ENCODE results near the gene CMTM1.

CMTM1 gene

DNA sequence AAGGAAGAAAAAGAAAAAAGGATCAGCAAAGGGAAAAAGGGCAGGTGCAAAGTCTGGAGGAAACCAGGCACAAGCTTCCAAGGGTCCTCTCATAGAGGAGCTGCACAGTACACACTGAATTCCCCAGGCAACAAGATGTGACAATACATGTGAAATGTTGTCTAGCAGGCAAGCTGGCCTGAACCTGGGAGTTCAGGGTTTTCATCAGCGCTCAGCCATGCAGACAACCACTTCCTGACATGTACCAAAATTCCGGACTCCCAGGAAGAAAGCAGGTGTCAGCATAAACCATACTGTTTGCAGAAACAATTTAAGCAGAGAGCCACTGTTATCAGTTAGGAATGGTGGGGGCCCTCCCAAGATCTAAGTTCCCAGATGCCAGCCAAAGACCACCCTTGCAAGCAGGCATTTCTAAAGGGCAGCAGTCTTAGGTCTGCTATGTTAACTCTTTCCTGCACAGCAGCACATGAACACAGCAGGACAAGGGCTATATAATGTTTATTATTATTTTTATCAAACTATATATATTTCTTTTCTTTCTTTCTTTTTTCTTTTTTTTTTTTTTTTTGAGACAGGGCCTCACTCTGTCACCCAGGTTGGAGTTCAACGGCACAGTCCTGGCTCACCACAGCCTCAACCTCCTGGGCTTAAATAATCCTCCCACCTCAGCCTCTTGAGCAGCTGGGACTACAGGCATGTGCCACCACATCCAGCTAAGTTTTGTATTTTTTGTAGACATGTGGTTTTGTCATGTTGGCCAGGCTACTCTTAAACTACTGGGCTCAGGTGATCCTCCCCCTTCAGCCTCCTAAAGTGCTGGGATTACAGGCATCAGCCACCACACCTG lies 26.4 kb upstream of the CMTM1 start:
- no peak for DNase-seq

DNA sequence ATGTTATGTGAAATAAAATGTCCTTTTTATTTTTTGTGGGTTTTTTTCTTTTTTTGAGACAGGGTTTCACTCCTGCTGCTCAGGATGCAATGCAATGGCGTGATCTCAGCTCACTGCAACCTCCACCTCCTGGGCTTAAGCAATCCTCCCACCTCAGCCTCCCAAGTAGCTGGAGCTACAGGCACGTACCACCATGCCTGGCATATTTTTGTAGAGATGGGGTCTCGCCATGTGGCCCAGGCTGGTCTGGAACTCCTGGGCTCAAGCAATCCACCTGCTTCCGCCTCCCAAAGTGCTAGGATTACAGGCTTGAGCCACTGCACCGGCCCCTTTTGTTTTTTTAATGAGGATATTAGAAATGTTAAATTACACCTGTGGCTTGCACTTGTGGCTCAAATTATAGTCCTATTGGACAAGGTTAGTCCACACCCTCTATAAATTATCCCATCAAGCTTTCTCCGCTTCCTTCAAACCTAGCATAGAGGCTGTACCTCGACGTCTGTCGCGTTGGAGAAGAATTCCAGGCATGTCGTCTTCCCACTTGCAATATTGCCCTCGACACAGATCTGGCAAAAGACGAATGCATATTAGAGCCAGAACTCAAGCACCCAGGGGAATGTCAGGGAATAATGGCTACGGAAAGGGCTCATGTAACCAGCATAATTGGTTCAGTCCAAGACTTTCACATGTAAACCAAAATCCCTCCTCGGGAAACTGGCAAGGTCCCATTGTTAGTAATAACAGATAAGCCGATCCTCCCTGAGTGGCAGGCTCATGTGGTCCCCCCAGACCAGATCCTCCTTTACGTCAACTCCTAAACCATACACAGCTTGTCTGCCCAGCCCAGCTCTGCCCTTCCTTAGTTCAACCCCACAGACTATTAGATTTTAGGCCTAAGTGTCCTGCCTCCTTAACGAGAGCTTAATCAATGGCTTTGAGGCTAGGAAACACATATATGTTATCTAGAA lies 24.6 kb upstream of the CMTM1 start:
- DNase-seq, result no peak

DNA sequence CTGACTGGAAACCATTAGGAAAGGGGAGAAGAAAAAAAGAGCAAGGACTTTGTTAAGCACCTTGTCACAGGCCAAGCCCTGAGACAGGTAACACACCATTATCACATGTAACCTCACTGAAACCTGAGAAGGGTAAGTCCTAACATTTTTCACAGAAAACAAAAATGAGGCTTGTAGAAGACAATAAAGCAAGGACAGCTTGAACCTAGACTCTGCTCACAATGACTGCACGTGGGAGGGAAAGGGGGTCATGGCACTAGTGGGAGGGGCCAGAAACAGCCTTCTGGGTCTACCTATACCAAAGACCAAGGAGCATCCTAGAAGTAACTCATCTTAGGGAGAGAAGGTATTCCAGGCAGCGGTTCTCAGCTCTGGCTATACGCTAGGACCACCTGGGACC lies 23.8 kb upstream of the CMTM1 start:
- no peak for DNase-seq

DNA sequence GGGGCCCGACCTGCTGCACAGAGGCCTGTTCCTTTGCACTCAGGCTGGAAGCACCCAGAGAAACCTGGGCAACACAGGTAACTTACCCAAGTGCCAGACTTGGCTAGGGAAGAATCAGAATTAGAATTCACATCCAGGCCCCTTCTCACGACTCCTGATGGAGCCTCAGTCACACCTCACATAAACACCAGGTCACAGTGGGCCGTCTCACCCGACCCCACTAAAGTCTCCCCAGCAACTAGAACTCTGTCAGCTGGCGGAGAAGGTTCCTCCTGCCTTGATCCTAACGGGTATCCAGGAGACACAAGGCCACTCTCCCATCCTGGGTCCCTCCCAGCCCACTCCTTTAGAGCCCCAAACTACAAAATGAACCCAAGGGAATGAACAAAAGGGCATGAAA lies 22.7 kb upstream of the CMTM1 start:
- no peak for DNase-seq

DNA sequence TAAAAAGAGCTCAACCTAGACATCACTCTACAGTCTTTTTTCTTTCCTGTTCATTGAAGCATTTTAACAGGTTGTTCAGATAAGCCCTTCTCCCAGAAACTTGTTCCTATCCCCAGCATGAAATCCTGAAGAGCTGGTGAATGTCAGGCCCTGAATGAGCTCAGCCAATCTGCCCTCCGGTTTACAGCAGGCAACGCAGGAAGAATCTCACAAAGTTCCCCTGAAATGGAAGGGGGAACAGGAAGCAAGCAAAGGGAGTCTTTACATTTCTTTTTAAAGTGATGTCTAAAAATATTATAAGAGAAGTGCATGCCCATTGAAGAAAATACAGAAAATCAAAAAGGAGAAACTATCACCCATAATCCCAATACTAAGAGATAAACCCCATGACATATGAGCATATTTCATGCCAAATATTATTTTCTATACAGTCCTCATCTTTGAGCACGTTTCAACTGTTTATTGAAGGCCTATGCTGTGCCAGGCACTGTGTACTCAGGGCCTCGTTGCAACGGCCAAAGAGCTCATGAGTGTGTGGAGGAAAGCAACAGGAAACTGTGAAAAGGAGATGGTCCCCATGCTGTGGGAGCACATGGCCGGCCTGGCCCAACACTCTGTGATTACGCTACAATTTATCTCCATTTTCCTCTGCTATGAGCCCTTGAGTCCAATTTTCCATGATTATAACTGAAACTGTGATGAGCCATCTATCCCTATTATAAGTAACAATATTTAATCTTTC lies 22.1 kb upstream of the CMTM1 start:
- no peak for DNase-seq

DNA sequence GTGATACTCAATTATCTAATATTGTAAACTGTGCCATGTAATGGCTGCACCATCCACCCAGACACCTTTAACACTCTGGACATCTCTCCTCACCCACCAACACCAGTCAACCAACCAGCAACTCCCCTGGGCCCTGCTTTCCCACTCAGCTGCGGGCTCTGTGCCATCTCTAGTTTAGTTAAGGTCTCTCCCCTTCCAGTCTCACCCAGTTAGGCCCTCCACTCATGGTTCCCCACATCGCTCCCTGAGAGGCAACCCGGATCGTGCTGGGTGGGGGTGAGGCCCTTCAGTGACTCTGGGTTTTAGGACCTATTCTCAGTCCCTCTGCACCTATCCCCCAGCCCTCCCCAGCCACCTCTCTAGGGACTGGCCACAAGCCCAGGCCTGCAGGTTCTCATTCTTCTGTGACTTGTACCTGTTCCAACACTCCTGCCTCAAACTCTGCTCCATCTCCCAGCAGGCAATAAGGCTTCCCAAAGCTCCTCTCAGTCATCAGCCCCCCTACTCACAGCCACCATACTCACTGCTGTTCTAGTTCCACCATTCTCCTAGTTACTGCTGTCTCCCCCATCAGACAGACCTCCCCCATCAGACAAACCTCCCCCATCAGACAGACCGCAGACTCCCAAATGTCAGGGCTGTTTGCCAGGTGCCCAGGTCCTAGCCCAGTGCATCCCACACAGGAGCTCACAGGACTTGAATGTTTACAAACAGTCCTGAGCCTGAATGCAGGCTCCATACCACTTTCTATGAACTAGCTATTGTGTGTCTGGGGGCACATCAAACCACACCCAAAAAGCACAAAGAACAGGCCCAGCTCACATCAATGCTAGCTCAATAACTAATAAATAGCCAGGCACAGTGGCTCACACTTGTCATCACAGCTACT lies 18.9 kb upstream of the CMTM1 start:
- DNase-seq, result no peak

DNA sequence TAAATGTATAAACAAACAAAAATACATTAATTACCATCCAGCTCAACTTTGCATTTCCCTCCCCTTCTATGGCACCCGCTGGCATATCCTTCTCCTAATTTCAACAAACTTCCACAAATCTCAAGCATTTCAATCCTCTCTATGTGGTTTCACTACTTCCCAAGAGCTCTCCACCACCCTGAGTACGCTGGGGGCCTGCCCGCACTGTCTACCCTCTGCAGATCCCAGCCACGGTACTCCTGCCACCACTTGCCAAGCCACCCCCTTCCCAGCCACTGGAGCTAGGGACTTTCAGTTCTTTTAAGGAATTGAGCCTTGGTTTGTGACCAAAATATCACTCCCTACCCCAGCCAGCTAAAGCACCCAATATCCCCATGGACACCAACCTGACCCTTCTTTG lies 18.2 kb upstream of the CMTM1 start:
- DNase-seq, result no peak

DNA sequence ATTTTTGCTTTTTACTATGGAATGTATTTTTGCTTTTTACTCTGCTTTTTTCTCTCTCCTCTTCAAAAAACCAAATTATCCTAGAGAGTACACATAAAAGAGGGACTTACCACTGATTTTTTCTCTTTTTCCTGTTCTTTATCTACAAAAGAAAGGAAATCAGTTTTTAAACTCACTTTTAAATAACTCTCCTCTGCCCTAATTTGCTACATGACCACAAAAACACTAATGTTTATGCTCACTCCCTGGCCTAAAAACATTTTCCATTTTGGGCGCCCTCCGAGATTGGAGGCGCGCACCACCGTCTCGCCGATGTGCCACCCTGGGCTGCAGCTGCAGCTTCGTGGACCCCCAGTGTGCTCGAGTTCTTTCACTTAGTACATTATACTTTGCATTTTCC lies 17.4 kb upstream of the CMTM1 start:
- DNase-seq, result no peak

DNA sequence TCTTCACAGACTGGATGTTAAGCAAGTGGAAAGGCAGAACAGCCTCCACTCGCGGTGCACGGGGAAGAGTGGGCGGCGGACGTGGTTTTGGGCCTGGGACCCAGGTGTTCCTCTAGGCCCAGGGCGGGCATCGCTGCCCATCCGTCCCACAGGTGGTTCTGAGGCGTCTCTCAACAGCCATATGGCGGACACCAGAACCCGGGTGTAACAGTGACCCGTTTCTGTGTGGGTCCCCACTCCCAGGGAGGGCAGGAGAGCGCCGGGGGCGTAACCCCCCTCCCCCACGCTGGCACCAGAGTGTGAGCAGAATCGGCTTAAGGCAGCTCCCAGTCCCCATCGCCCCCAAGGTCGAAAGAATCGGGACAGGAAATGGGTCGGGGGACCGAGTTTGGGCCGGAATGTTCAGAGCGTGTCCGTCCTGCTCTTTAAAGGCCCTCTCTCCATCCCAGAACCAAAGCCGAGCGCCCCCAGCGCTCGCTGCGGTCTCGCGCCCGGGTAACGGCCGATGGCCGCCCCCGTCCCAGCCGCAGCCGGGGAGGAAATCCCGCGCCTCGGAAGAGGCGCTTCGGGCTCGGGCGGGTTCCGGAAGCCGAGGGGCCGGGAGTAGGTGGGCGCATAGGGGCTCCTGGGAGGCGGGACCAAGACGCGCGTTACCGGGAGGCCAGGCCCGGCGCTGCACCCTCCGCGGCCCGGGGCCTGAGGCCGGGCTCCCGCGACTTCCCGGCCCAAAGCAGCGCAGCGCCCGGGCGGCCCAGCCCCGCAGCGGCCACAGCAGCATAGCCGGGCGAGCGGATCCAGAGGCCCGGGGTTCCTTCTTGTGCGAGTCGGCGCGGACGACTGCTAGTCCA lies 16.7 kb upstream of the CMTM1 start, which contains the start of gene TK2:
TK2 (minus strand) TSS at position 839 of the 848 bp plus-strand sequence; CDS start at position 778, 61 bp downstream.
- DNase-seq, result no peak

DNA sequence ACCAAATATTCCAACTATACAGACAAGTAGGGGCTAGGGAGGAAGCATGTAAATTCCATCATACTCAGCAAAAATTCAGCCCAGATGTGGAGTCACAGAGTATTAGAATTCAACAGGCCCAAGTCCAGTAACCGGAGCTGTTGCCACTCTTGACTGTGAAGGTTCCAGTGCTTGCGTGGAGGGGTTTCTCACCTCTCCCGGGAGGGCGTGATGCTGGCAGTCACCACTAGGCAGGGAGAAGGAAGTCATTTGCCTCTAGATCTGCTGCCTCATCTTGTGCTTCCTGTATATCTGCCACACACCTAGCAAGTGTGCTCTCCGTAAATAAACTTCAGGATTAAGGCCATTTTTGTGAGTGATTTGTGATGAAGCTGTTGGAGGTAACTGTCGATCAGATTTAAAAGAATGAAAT lies 14.9 kb upstream of the CMTM1 start:
- peak; percentile 48 for DNase-seq

DNA sequence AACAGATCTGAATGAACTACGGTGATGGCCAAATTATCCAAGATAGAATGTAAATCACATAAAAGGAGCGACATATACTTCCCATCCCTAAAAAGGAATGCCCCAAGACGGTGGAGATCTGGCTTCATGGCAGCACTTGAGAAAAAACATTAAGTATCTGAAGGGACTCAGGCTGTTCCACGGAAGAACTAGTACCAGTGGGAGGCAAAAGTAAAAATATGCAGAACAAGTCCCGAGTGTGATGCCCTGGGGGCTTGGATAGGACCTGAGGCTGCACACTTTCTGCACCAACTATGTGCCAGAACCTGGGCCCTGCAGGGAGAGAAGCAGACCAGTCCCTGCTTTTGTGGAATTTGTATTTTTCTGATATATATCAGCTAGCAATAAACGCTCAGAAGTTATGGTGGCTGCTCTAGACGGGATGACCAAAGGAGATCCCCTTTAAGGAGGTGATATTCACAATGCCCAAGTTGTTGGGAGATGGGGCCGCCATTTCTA lies 14.4 kb upstream of the CMTM1 start:
- no peak for DNase-seq

DNA sequence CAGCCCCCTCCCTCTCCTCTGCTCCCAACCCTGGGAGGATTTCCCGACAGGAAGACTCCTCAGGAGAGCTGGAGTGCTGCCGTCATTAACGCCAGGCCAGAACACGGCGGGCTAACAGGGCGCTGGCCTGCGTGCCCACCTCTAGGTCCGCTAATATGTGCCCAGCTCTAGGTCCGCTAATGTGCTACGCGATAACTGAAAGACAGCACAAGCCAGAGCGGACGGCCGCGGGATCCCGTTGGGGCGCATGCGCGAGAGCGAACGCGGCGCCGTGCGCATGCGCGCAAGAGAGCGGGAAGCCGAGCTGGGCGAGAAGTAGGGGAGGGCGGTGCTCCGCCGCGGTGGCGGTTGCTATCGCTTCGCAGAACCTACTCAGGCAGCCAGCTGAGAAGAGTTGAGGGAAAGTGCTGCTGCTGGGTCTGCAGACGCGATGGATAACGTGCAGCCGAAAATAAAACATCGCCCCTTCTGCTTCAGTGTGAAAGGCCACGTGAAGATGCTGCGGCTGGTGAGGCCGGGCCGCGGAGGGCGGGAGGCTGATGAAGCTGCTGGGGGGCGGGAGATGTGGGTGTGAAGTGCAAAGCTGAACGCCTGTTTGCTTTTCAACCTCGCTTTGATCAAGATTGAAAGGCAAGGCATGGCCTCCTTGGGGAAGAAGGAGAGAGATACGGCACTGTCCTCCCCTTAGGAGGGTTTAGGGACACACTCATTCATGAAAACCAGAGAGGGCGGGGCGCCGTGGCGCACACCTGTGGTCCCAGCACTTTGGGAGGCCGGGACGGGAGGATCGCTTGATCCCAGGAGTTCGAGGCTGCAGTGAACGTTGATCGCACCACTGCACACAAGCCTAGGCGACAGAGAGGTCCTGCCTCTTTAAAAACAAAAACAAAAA lies 13.7 kb upstream of the CMTM1 start, which contains the start of gene CKLF:
CKLF (plus strand) TSS at position 291 of the 892 bp plus-strand sequence; CDS start at position 431, 140 bp downstream.
- DNase-seq, result peak; percentile 37

DNA sequence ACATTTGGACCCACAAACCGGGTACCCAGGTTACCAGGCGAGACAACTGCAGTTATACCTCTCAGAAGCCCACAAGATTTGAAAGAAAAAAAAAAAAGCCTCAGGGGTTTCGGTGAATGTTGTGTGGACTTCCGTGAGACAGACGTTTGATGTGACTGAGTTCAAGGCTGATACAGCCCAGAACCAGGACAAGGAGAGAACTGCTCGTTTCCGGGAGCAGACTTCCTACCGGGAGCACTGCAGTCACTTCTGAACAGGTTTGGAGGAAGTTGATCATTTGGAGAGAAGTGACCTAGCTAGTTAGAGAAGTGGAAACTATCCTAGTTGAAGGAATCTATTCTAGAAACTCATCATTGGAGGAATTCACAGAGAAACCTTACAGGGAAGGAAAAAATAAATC lies 13.0 kb upstream of the CMTM1 start:
- no peak for DNase-seq

DNA sequence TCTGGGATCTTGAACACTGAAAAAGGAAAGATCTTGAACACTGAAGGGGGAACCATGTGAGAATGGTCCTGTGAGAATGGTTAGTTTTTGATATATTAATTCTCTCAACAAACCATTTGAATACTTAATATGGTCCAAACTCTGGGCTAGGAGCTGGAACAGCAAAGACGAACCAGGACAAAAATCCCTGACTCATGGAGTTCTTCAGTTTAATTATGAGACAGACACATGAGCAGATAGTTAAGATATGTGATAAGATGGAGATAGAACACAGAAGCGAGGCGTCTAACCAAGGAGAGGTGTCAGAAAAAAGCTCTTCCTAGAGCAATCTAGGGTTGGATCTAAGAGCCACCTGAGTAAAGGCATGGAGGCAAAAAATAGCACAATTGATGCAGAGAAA lies 12.2 kb upstream of the CMTM1 start:
- no peak for DNase-seq

DNA sequence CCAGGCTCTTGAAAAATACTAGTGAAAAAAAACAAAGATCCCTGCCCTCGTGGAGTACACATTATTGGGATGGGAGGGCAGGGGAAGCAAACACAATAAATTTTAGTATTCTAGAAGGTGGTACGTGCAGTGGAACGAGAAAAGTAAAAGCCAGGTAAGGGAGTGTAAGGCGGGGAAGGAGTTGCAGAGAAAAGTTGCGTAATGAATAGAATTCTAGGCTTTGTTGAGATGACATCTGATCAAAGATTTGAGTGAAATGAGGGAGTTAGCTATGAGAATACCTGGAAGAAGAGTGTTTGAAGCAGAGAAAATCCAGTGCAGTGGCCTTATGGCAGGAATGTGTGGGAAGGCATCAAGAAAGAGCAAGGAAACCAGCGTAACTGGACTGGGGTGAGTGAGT lies 11.7 kb upstream of the CMTM1 start:
- no peak for DNase-seq

DNA sequence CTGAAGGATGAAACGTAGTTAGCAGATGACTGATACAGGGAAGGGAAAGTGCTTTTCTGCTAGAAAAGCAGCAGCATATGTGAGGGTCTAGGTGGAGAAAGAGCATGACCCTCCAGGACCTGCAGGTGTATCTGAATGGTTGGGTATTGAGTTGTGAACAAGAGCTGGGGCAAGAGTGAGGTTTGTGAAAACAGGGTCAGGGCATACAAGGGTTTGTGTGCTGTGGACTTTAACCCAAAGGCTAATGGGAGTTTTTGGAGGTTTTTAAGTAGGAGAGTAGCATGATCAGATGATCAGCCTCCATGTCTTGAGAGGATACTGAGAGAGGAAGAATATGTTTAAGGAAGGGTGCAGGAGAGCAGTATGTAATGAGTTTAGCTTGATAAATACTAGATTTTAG lies 6.1 kb upstream of the CMTM1 start:
- no peak for DNase-seq

DNA sequence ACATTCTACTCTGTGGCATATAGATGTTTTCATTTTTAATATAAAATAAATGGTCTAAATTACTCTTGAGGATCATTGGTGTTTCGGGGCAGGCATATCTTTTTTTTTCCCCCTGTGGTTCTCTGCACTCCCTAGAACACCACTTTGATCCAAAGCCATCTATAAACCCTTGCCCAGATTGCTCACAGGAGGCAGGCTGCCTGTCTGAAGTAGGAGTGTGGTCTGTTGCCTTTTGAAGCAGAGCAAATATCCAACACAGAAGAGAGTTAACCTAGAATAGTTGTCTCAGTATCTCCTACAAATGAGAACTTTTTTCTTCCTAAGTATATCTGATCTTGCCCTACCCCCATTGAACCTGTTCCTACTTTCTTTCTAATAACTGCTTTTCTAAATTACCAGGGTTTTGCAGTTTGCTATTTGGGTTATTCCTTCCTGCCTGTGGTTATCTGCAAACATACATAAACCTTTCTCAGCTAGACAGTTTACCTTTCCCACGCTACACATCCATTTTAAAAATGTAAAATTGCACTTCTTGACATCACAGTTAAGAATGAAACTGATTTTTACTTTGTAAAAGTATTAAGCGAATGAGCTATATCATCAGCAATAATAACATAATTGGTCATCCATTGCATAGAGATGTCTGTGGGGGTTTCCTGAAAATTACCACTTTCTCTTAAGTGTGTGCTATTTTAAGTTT lies 4.7 kb upstream of the CMTM1 start:
- DNase-seq, result no peak

DNA sequence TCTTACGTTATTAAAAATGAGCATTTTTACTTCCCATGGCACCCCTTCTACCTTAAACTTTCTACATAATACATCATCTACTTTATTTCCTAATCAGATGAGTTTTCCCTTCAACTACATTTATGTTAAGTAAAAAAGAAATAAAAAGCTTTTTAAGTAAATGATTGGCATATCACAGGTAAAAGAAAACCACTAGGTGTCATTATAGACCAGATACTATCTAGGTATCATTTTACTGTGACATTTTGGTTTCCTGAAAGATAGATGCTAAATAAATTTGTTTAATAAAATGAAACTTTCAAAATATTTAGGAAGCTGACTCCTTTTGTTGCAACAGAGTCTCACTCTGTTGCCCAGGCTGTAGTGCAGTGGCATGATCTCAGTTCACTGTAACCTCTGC lies 3.8 kb upstream of the CMTM1 start:
- no peak for DNase-seq

DNA sequence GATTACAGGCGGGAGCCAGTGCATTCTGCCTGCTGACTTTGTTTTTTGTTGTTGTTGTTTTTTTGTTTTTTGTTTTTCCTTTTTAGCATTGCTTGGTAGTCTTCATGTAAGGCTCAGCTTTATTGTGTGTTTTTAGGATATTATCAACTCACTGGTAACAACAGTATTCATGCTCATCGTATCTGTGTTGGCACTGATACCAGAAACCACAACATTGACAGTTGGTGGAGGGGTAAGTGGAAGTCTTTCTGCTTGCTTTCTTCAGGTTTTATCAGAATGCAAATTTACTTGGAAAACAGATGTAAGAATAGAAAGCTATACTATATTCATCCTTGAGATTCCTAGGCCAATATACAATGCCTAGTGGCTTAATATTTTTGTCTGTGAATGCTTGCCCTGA lies 3.3 kb upstream of the CMTM1 start:
- no peak for DNase-seq
